Anterior cingulate cortex (tissue), 58 donors: ENCODE data around the gene GALNT16.

ENCODE experiments used
- DNase-seq, 58 donors: peaks; one replicate each; lab custom pipeline; 2025; lab: John Stamatoyannopoulos, UW

Gene GALNT16

GRCh38 chr14:69315301-69315700, 55.3 kb downstream of the GALNT16 start:
- peak in 3 of 58 donors; percentile 8 to 40 (median 20) for DNase-seq

- DNase-seq = no peak
These were observed 56.6 kb downstream of the GALNT16 start for GRCh38 chr14:69316449-69317101.

GRCh38 chr14:69317102-69317755, 57.3 kb downstream of the GALNT16 start:
- no peak for DNase-seq

GRCh38 chr14:69317780-69318179, 57.8 kb downstream of the GALNT16 start:
- DNase-seq = no peak

GRCh38 chr14:69318241-69318640, 58.3 kb downstream of the GALNT16 start:
- DNase-seq = no peak

GRCh38 chr14:69318901-69319475, 59.0 kb downstream of the GALNT16 start:
- no peak for DNase-seq

GRCh38 chr14:69319911-69320310, 60.0 kb downstream of the GALNT16 start:
- no peak for DNase-seq

- DNase-seq = no peak
These were observed 60.8 kb downstream of the GALNT16 start for GRCh38 chr14:69320581-69321365.

GRCh38 chr14:69321601-69322330, 61.8 kb downstream of the GALNT16 start:
- peak in 2 of 58 donors; percentile 5 to 13 for DNase-seq

GRCh38 chr14:69323266-69323998, 63.5 kb downstream of the GALNT16 start:
- DNase-seq = no peak

- DNase-seq = no peak
These were observed 64.0 kb downstream of the GALNT16 start for GRCh38 chr14:69323999-69324282.

- no peak for DNase-seq
These were observed 64.5 kb downstream of the GALNT16 start for GRCh38 chr14:69324341-69324931.

- no peak for DNase-seq
These were observed 65.1 kb downstream of the GALNT16 start for GRCh38 chr14:69325086-69325485.

GRCh38 chr14:69325646-69326265, 65.8 kb downstream of the GALNT16 start:
- no peak for DNase-seq

GRCh38 chr14:69326611-69327010, 66.7 kb downstream of the GALNT16 start:
- DNase-seq = no peak

- no peak for DNase-seq
These were observed 67.5 kb downstream of the GALNT16 start for GRCh38 chr14:69327507-69327906.

GRCh38 chr14:69328317-69328716, 68.4 kb downstream of the GALNT16 start:
- no peak for DNase-seq

GRCh38 chr14:69328765-69329164, 68.8 kb downstream of the GALNT16 start:
- DNase-seq = peak in 7 of 58 donors; percentile 4 to 28 (median 17)

GRCh38 chr14:69331206-69331605, 71.2 kb downstream of the GALNT16 start:
- no peak for DNase-seq
